Right kidney (tissue), 9 donors: Measurements from ENCODE around the gene SCTR.
A peak's percentile ranks its signal among the peaks of the same experiment; 100 is the strongest.

ENCODE experiments used
- DNase-seq: peaks from one replicate; pipeline ENCODE4 v3.0.0-alpha.2; 2016
- long read RNA-seq, 8 donors: transcript quantifications; one replicate each; lab custom pipeline, GENCODE V29; 2026

SCTR gene
- long read RNA-seq, donor 1, partial matches to known transcripts, result 6 of 9 reads
- long read RNA-seq, donor 1, other reads (novel, unspliced or antisense), result 0 of 9 reads
- long read RNA-seq, donor 2, result 0 reads
- long read RNA-seq, donor 3, result 0 reads
- long read RNA-seq, donor 4, partial matches to known transcripts, result 0 of 7 reads
- long read RNA-seq, donor 4, other reads (novel, unspliced or antisense), result 5 of 7 reads
- long read RNA-seq, donor 5, partial matches to known transcripts, result 0 of 1 reads
- long read RNA-seq, donor 5, other reads (novel, unspliced or antisense), result 0 of 1 reads
- long read RNA-seq, donor 6, result 0 reads
- long read RNA-seq, donor 7, partial matches to known transcripts, result 0 of 1 reads
- long read RNA-seq, donor 7, other reads (novel, unspliced or antisense), result 0 of 1 reads
- long read RNA-seq, donor 8, partial matches to known transcripts, result 0 of 2 reads
- long read RNA-seq, donor 8, other reads (novel, unspliced or antisense), result 0 of 2 reads

DNA sequence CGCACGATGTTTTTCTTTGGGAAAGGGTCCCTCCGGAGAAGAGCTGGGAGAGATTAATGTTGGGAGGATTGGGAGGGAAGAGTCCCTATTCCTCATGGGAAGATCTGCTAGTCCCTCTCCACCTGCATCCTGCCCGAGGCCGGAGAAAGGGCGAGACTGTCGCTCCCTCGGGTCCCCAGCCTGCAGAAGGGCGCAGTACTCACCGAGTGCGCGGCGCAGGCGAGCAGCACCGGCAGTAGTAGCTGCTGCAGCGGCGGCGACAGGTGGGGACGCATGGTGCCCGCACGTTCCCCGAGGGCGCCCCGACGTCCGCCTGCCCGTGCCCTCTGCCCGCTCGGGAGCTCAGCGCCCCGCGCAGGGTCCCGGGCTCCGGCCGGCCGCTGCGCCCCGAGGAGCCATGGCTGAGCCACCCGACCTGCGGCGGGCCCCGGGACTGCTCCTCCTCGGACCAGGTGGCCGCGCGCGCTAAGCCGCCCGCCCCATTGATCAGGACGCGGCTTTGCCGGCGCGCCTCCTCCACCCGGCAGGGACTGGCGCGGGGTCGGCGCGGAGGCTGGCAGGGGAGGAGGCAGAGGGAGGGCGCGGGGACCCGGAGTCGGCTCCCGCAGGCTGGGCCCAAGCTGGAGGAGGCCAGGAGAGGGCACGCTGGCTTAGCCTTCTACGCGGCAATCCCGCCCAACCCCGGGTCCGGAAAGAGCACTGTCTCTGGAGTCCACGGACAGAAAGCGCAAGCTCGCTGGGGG lies at the start of gene SCTR:
Gene SCTR, minus strand, starts transcription at position 532 of the 743 bp plus-strand sequence. Its CDS starts 257 bp downstream, at position 275.
- peak; percentile 65 for DNase-seq

- DNase-seq, result no peak
Observed at GRCh38 chr2:119567292-119567691, 43.0 kb upstream of the SCTR start.

DNA sequence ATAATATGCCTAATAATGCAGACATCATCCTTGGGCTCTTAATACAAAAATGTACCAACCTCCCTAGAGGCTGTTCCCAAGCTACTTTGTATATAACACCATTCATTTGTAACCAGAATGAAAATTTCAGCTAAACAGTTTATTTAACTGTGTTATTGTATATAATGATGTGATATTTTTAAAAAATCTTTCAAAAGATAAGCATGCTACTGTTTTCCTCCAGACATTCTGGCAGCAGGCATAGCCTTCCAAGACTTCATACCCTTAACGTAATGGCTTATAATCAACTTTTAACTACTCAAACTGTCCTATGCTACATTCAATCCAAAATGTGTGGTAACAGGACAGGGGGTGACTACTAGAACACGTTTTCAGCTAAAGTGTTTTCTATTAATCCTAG lies 41.2 kb upstream of the SCTR start:
- no peak for DNase-seq

DNA sequence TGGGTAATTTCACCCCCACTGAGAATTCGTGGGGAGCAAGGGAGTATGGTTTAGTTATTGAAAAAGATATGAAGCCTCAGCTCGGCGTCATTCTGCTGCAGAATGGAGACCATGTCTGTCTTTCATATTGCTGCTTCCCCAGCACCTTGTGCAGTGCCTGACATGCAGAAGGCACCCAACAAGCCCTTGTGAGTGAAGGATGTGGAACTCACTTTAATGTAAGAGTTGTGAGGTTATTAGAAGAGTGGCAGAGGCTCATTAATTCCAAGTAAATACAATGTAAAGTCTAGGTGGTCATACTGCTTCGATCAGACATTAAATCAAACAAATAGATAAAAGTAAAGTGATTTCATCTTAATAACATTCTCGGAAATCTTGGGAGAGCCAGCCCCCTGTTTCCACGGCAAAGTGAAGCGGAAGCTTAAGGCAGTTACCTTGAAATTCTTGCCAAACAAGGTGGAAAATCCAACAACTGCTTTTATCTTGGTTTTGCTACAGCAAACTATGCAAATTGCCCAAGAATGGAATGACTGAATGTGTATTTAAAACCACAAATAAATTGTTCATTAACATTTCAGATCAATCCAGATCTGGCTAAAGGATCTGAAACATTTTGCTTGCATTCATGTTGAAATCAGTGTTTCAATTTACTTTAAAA lies 29.5 kb upstream of the SCTR start:
- no peak for DNase-seq

GRCh38 chr2:119552902-119553301 lies 28.6 kb upstream of the SCTR start:
- no peak for DNase-seq

GRCh38 chr2:119550856-119551255 lies 26.6 kb upstream of the SCTR start:
- DNase-seq, result no peak

DNA sequence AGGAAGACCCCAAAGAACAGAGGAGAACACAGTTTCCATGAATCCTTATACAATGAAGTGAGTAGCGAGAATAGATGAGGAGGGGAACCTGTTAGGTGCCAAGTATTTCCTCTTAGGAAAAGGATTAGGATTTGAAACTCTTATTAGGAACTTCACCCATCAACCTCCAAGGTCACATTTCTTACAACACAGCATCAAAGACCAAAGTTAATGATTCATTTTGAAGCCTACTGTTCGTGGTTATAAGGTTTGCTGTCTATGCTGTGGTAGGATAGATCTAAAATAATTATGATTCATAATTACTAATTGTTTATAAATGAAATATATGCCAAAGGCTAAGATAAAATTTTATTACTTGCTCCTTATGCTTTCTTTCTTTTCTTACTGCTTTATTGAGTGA lies 26.1 kb upstream of the SCTR start:
- no peak for DNase-seq

GRCh38 chr2:119549241-119549640 lies 25.0 kb upstream of the SCTR start:
- DNase-seq, result no peak

DNA sequence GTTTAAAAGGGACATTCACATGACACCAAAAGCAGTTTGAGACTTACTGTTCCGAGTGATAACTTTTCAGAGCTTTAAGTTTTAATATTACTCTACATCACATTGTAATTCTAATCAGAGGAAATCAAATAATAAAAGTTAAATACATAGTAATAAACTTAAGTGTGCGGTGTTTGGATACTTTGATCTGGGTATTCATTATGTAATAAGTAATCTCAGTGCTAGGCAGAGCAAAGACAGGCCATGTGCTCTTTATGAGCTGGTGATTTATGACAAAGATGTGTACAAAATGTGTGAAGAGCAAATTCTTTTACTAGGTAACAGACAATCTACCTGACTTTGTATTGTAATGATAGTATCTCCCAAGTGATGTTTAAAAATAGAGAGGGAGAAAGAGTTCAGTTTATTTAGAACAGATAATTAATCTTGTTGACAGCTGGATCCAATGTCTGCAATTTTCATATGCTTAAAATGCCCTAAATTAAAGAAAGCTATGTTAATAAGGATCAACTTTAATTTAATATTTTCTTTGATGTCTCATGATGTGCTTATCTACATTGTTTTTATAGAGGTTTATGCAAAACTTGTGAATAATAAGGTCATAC lies 24.3 kb upstream of the SCTR start:
- no peak for DNase-seq

DNA sequence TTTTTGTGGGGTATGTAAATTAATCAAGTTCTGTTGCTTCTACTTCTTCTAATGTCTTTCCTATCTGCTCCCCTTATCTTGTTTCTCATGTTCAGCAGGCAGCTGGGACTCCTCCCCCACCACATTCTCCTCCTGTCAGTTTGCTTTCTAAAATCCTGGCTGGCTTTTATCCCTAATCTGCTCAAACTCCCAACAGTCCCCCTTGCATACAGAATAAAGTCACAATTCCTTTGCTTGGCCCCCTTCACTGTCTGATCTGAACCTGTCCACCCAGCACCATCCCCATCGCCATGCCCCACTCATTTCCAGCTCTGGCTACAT lies 22.1 kb upstream of the SCTR start:
- DNase-seq, result no peak

GRCh38 chr2:119545754-119546446 lies 21.6 kb upstream of the SCTR start:
- no peak for DNase-seq

DNA sequence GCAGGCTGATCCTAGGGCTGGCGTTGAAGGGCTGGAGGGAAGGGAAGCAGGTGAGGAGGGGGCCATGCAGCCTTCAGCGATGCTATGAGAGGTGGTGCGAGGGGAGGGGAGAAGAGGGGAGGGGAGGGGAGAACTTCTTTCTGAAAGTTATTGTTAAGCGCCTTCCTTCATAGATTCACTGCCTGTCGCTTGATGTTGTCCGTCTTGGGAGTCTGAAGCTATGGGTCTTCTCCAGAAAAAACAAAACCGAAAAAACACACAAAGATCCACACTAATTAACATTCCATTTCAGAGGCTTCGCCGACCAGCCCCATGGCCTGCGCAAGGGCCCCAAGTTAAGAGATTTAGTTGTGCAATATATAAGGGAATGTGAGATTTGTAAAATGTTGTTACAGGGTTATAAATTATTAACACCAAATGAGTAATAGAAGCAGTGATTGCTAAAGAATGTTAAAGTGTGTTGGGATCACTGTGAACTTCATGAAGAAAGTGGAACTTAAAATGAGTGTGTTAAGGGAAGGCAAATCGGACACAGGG lies 20.7 kb upstream of the SCTR start:
- peak; percentile 31 for DNase-seq

GRCh38 chr2:119544075-119544938 lies 20.0 kb upstream of the SCTR start, which contains the start of gene CFAP221:
Gene CFAP221 (plus strand): TSS chr2:119544449. CDS start chr2:119546132, 1,683 bp downstream.
- DNase-seq, result peak; percentile 98

- no peak for DNase-seq
Observed at GRCh38 chr2:119541476-119541875, 17.2 kb upstream of the SCTR start.

DNA sequence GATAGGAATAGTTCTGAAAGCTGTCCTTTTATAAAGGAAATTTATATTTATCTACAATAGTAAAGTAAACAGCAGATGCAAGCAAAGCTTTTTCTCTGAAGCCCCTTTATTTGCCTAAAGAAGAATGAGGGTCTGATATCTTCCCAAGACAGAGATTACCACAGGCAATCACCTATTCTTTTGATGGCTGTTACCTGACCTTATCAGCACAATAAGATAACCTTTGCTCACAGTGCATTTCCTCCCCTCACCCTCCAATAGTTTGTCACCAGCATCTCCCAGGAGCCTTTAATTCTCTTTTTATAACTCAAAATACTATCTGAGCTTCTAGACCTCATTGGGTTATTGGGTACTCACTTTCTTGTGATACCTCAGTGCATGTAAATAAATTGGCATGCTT lies 13.5 kb upstream of the SCTR start:
- DNase-seq, result no peak

GRCh38 chr2:119536707-119537106 lies 12.4 kb upstream of the SCTR start:
- no peak for DNase-seq

GRCh38 chr2:119536211-119536610 lies 11.9 kb upstream of the SCTR start:
- no peak for DNase-seq

- no peak for DNase-seq
Observed at GRCh38 chr2:119533560-119533959, 9.3 kb upstream of the SCTR start.

DNA sequence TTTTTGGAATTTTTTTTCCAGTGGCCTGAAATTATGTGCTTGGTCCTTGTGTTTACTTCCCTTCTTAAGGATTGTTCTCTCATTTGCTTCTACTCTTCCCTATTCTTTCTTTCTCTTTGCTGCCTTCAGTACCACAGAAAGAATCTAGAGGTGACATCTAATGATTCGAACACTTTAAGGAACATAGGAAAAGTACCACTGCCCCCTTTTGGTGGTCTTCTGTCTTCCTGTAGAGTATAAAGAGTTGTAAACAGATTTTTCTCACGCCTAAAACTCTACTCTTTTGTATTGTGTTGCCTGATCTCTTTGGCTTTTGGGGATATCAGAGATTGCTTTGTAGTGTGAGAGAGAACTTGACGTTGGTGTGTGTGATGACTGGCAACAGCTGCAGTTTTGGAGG lies 7.0 kb upstream of the SCTR start:
- DNase-seq, result no peak

DNA sequence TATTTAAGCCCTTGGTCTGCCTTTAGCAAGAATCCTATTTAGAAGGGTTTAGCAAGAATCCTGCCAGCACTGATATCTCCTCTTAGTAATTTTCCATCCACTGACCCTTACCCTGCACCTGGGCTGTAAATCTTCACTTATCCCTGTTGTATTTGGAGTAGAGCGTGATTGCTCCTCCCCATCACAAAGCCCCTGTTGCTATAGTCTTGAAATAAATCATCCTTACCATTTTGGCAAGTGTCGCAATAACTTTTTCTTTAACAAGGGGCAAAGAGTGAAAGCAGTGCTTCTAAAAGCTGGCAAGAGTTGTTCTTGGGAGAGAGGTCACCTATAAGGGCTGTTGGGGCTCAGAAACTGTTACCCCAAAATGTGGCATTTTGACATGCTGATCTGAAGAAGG lies 3.7 kb upstream of the SCTR start:
- DNase-seq, result no peak

GRCh38 chr2:119525614-119526013 lies 1.3 kb upstream of the SCTR start:
- no peak for DNase-seq
